Esophagus (tissue), 2 donors: Measurements from ENCODE around the gene FZD2. TPM values are rescaled to one million over a fixed set of nuclear protein-coding genes. Genes with fewer than 3 reads are reported as not detected.

ENCODE experiments used
- H3K27ac ChIP-seq, 2 donors: one replicate each; pipeline ENCODE4 v1.5.1; 2013; ENCODE audit warnings: low read depth in 2 of 2, mild to moderate bottlenecking in 2 of 2, inconsistent platforms in 1 of 2, low read length in 1 of 2, moderate library complexity in 1 of 2
- H3K27me3 ChIP-seq, 2 donors: one replicate each; pipeline ENCODE4 v1.6.1; 2013; ENCODE audit warnings: low read length in 2 of 2, control low read depth in 1 of 2, mild to moderate bottlenecking in 1 of 2; ENCODE audit not compliant: insufficient read depth in 2 of 2, control insufficient read depth in 1 of 2
- H3K36me3 ChIP-seq, 2 donors: one replicate each; pipeline ENCODE4 v1.6.1; 2013; ENCODE audit warnings: low read length in 1 of 2; ENCODE audit not compliant: control insufficient read depth in 2 of 2, insufficient read depth in 2 of 2
- H3K4me1 ChIP-seq, 2 donors: one replicate each; pipeline ENCODE4 v1.6.1; 2013; ENCODE audit warnings: low read length in 1 of 2; ENCODE audit not compliant: control insufficient read depth in 2 of 2, insufficient read depth in 2 of 2
- H3K4me3 ChIP-seq, 2 donors: one replicate each; pipeline ENCODE4 v1.5.1; 2013; ENCODE audit warnings: low read length in 2 of 2, mild to moderate bottlenecking in 2 of 2, low read depth in 1 of 2, moderate library complexity in 1 of 2
- H3K9me3 ChIP-seq, 2 donors: one replicate each; pipeline ENCODE4 v1.6.1; 2013; ENCODE audit warnings: mild to moderate bottlenecking in 2 of 2, low read depth in 1 of 2, low read length in 1 of 2, moderate library complexity in 1 of 2; ENCODE audit not compliant: control insufficient read depth in 2 of 2, insufficient read depth in 1 of 2
- WGBS, 2 donors: extraction: QIAGEN DNeasy Blood & Tissue Kit; methylation state at CpG; one replicate each; pipeline ENCODE4 v1.1.7; 2013; 5-methylcytosine and 5-hydroxymethylcytosine counted together
- polyA plus RNA-seq, 2 donors: library from polyadenylated mRNA; stranded (reverse); fragments of 200-250 nt; gene quantifications; one replicate each; pipeline ENCODE4 v1.2.3, GENCODE V29; 2013
- donor health status: healthy with polysubstance abuse.
- donor health status: Bipolar disorder and iron deficiency.

FZD2 gene
- polyA plus RNA-seq, 2 donors, result 0.37 to 0.54 TPM

- peaks cover 0 to 2% of the 10 kb centered on the region in 2 donors for H3K9me3 ChIP-seq
- no peaks in the 10 kb centered on the region for H3K27me3 ChIP-seq
- no peak overlapping the region for H3K27ac ChIP-seq
- H3K36me3 ChIP-seq, result no peaks in the 10 kb centered on the region
- no peaks in the 10 kb centered on the region for H3K4me1 ChIP-seq
- no peak overlapping the region for H3K4me3 ChIP-seq
- 44 to 45% methylated on average over 4 of the region's 4 CpGs for WGBS, 2 donors
Measured at GRCh38 chr17:44546671-44547606, 10.3 kb upstream of the FZD2 start.

GRCh38 chr17:44547625-44548267, 9.5 kb upstream of the FZD2 start:
- no peak overlapping the region for H3K27ac ChIP-seq
- no peaks in the 10 kb centered on the region for H3K36me3 ChIP-seq
- no peak overlapping the region for H3K4me3 ChIP-seq
- H3K4me1 ChIP-seq, result no peaks in the 10 kb centered on the region
- peaks cover 0 to 2% of the 10 kb centered on the region in 2 donors for H3K9me3 ChIP-seq
- WGBS, 2 donors, result 79 to 81% methylated on average over 4 of the region's 4 CpGs
- no peaks in the 10 kb centered on the region for H3K27me3 ChIP-seq

GRCh38 chr17:44548376-44549230, 8.7 kb upstream of the FZD2 start:
- H3K27ac ChIP-seq, result no peak overlapping the region
- 81 to 87% methylated on average over 3 of the region's 3 CpGs for WGBS, 2 donors
- no peaks in the 10 kb centered on the region for H3K27me3 ChIP-seq
- no peak overlapping the region for H3K4me3 ChIP-seq
- no peaks in the 10 kb centered on the region for H3K36me3 ChIP-seq
- peaks cover 0 to 2% of the 10 kb centered on the region in 2 donors for H3K9me3 ChIP-seq
- H3K4me1 ChIP-seq, result no peaks in the 10 kb centered on the region

- peaks cover 0 to 2% of the 10 kb centered on the region in 2 donors for H3K9me3 ChIP-seq
- 66 to 67% methylated on average over 6 of the region's 6 CpGs for WGBS, 2 donors
- H3K4me3 ChIP-seq, result no peak overlapping the region
- no peaks in the 10 kb centered on the region for H3K27me3 ChIP-seq
- H3K27ac ChIP-seq, result no peak overlapping the region
- H3K36me3 ChIP-seq, result no peaks in the 10 kb centered on the region
- H3K4me1 ChIP-seq, result no peaks in the 10 kb centered on the region
Measured at GRCh38 chr17:44549686-44550085, 7.6 kb upstream of the FZD2 start.

- WGBS, 2 donors, result 66 to 69% methylated on average over 9 of the region's 9 CpGs
- no peaks in the 10 kb centered on the region for H3K9me3 ChIP-seq
- no peak overlapping the region for H3K4me3 ChIP-seq
- H3K27ac ChIP-seq, result no peak overlapping the region
- H3K27me3 ChIP-seq, result no peaks in the 10 kb centered on the region
- H3K4me1 ChIP-seq, result no peaks in the 10 kb centered on the region
- no peaks in the 10 kb centered on the region for H3K36me3 ChIP-seq
Measured at GRCh38 chr17:44552361-44552760, 4.9 kb upstream of the FZD2 start.

- no peaks in the 10 kb centered on the region for H3K27me3 ChIP-seq
- no peaks in the 10 kb centered on the region for H3K36me3 ChIP-seq
- H3K4me1 ChIP-seq, result peaks cover 0 to 8% of the 10 kb centered on the region in 2 donors
- WGBS, 2 donors, result 56 to 59% methylated on average over 5 of the region's 5 CpGs
- no peaks in the 10 kb centered on the region for H3K9me3 ChIP-seq
- no peak overlapping the region for H3K27ac ChIP-seq
- H3K4me3 ChIP-seq, result no peak overlapping the region
Measured at GRCh38 chr17:44555099-44555498, 2.2 kb upstream of the FZD2 start.

DNA sequence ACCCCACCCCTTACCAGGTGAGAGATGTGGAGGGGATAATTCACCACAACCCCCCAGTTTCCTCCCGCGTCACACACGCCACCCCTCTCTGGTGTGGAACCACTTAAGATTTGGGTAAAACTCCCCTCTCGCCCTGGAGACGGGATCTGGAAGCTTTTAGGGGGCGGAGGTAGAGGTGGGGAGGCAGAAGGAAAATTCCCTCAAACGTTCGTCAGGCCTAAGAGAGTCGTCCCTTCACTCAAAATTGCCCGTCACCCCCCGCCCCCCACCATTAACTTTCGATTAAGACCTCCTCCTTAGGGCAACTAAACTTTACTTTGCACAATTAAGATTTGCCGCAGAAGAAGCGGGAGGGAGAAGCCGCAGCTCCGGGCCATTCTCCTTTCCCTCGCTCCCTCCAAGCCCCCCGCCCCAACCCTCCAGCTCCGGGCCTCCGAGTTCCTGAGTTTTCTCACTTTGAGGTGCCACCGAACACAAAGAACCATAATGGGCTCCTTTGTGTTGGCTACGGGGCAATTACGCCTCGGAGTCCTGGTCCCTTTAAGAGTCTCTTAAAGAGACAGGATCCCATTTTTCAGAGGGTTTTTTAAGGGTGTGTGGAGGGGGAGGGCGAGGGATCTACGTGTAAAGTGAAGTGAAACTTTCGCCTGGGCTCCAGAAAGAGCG, 985 bp upstream of the FZD2 start:
- H3K9me3 ChIP-seq, result no peaks in the 10 kb centered on the region
- H3K27ac ChIP-seq, result peak overlapping the region in 1 of 2 donors; percentile 44
- H3K36me3 ChIP-seq, result no peaks in the 10 kb centered on the region
- 1 to 2% methylated on average over 28 of the region's 28 CpGs for WGBS, 2 donors
- peaks cover 0 to 8% of the 10 kb centered on the region in 2 donors for H3K4me1 ChIP-seq
- no peaks in the 10 kb centered on the region for H3K27me3 ChIP-seq
- H3K4me3 ChIP-seq, result peak overlapping the region; percentile 53 to 58

GRCh38 chr17:44557651-44558285, 484 bp downstream of the FZD2 start:
- Histone ChIP-seq H3K27ac (no peak overlapping the region), H3K27me3 (no peaks in the 10 kb centered on the region), H3K9me3 (no peaks in the 10 kb centered on the region), H3K4me3 (peak overlapping the region; percentile 34 to 58), H3K4me1 (peaks cover 0 to 8% of the 10 kb centered on the region in 2 donors), H3K36me3 (no peaks in the 10 kb centered on the region)
- 1 to 2% methylated on average over 58 to 69 of the region's 69 CpGs for WGBS, 2 donors
